Measurements from ENCODE around the gene TMPRSS2.

The TMPRSS2 gene

DNA sequence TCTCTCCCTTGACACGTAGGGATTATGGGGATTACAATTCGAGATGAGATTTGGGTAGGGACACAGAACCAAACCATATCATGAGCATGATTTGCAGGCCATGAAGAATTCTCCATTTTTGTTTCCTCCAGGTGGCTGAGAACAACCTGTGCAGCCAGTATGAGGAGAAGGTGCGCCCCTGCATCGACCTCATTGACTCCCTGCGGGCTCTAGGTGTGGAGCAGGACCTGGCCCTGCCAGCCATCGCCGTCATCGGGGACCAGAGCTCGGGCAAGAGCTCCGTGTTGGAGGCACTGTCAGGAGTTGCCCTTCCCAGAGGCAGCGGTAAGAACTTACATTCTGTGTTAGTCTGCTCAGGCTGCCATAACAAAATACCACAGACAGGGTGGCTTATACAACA is 72.3 kb downstream of the TMPRSS2 start:
- TF ChIP-seq, protein P1, sequence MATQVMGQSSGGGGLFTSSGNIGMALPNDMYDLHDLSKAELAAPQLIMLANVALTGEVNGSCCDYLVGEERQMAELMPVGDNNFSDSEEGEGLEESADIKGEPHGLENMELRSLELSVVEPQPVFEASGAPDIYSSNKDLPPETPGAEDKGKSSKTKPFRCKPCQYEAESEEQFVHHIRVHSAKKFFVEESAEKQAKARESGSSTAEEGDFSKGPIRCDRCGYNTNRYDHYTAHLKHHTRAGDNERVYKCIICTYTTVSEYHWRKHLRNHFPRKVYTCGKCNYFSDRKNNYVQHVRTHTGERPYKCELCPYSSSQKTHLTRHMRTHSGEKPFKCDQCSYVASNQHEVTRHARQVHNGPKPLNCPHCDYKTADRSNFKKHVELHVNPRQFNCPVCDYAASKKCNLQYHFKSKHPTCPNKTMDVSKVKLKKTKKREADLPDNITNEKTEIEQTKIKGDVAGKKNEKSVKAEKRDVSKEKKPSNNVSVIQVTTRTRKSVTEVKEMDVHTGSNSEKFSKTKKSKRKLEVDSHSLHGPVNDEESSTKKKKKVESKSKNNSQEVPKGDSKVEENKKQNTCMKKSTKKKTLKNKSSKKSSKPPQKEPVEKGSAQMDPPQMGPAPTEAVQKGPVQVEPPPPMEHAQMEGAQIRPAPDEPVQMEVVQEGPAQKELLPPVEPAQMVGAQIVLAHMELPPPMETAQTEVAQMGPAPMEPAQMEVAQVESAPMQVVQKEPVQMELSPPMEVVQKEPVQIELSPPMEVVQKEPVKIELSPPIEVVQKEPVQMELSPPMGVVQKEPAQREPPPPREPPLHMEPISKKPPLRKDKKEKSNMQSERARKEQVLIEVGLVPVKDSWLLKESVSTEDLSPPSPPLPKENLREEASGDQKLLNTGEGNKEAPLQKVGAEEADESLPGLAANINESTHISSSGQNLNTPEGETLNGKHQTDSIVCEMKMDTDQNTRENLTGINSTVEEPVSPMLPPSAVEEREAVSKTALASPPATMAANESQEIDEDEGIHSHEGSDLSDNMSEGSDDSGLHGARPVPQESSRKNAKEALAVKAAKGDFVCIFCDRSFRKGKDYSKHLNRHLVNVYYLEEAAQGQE (IDR thresholded peaks at IDR 0.05; ENCODE audit: insufficient read depth in 1 of 2, low read depth in 2 of 2, low read length in 2 of 2), result no peak

DNA sequence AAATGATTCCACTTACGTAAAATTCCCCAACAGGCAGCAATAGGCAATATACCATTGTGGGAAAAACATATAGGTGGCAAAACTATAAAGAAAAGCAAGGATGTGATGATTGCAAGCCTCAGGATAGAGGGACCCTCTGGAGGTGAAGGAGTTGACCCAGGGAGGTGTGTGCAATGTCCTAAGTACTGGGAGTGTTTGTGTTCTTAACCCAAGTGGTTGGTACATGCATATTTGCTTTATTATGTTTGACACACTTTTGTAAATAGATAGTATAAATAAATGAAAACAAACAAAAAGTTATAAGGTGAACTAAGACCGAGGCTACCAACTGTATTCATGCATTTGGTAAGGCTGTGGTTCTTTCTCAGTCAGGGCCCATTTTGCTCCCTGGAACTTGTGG is 74.4 kb downstream of the TMPRSS2 start:
- TF ChIP-seq FOXP2 (optimal IDR thresholded peaks at IDR 0.05; ENCODE audit: borderline replicate concordance, extremely low read depth, extremely low read length, insufficient read depth) (no peak), SIN3A (IDR thresholded peaks at IDR 0.05; ENCODE audit: borderline replicate concordance, insufficient read depth, low read length) (no peak), POLR2AphosphoS5 (IDR thresholded peaks at IDR 0.05; ENCODE audit: low read depth, low read length) (no peak), TAF1 (IDR thresholded peaks at IDR 0.05; ENCODE audit: borderline replicate concordance, insufficient read depth, low read length) (no peak)
- TF ChIP-seq, protein P1 (IDR thresholded peaks at IDR 0.05; ENCODE audit: insufficient read depth in 1 of 2, low read depth in 2 of 2, low read length in 2 of 2), result no peak

DNA sequence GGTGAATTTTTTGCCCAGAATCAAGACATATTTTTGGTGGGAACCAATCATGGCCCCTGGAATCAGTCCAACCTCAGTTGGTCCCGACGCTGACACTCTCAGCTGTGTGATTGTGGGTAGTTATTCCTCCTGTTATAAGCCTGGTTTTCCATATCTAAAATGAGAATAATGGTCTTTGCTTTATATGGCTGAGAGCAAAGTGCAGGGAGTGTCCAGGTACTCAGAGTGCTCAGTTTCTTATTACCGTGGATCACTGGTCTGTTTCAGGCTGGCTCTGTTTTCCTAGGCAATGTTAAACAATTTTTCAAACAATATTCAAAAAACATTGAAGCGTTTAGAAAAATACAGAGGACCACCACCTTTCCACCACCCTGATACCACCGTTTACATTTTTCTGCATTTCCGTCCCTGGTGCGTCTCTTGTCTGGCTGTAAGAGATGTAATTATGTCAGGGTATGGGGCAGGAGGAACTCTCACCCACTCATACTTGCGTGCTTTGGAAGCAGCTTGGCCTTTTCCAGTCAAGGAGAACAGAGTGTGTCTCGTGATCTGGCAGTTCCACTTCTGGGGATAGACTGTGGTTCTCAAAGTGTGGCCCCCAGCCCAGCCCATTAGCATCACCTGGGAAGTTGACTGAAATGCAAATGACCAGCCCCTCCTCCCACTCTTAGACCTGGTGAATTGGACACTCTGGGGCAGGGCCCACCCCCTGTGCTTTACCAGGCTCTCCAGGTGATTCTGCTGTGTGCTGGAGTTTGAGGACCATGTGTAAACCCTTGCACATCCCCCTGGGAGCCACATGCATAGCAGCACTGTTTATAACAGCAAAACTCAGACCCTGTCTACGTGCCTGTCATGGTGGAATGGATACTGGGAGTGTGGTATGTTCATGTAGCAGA is 75.1 kb downstream of the TMPRSS2 start:
- TF ChIP-seq POLR2AphosphoS5 (IDR thresholded peaks at IDR 0.05; ENCODE audit: low read depth, low read length), result no peak
- TF ChIP-seq, protein P1 (IDR thresholded peaks at IDR 0.05; ENCODE audit: insufficient read depth in 1 of 2, low read depth in 2 of 2, low read length in 2 of 2), result no peak
- TF ChIP-seq TAF1 (IDR thresholded peaks at IDR 0.05; ENCODE audit: borderline replicate concordance, insufficient read depth, low read length), result no peak
- no peak for TF ChIP-seq FOXP2 (optimal IDR thresholded peaks at IDR 0.05; ENCODE audit: borderline replicate concordance, extremely low read depth, extremely low read length, insufficient read depth)
- no peak for TF ChIP-seq SIN3A (IDR thresholded peaks at IDR 0.05; ENCODE audit: borderline replicate concordance, insufficient read depth, low read length)

DNA sequence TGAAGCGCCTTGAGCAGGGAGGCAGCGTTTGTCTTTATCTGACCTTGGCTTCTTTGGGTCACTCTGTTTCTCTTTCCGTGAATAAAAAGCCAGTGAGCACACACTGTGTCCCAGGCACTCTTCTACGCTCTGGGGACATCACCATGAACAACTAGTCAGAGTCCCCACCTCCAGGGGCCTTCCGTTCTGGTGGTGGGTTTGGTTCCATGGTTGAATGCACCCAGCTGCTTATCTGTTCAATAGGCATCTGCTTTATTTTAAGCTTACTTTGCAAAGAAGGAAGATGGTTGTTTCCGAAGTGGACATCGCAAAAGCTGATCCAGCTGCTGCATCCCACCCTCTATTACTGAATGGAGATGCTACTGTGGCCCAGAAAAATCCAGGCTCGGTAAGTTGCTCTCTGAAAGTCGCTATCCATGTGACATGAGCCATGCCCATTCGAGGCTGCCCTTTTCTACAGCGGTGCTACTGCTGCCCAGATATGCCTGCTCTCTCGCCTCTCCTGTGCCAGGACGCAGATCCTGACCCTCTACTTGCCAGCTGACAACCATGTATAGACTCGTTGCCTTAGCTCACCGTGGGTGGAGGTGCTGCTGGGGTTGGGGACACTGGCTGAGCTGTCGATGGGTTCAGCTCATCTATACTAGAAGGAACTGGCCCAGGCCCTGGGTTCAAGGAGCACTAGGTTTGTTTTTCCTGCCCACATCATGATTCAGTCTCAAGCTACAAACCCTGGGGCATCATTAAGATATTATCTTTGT is 76.0 kb downstream of the TMPRSS2 start:
- TF ChIP-seq POLR2AphosphoS5 (IDR thresholded peaks at IDR 0.05; ENCODE audit: low read depth, low read length) (no peak), TAF1 (IDR thresholded peaks at IDR 0.05; ENCODE audit: borderline replicate concordance, insufficient read depth, low read length) (no peak), SIN3A (IDR thresholded peaks at IDR 0.05; ENCODE audit: borderline replicate concordance, insufficient read depth, low read length) (no peak), FOXP2 (optimal IDR thresholded peaks at IDR 0.05; ENCODE audit: borderline replicate concordance, extremely low read depth, extremely low read length, insufficient read depth) (no peak)
- TF ChIP-seq, protein P1 (IDR thresholded peaks at IDR 0.05; ENCODE audit: insufficient read depth in 1 of 2, low read depth in 2 of 2, low read length in 2 of 2), result no peak
